OCI-LY7 (cell line): ENCODE results near the gene SRI.

Source experiments
- CTCF ChIP-seq: fragments of 200-600 bp; sonication (generic); conservative IDR thresholded peaks from 2 replicates; pipeline ENCODE4 v1.5.1; 2014; ENCODE audit warnings: mild to moderate bottlenecking, antibody characterized with exemption, low read length, moderate library complexity, mixed read lengths
- EZH2phosphoT487 ChIP-seq: fragments of 200-600 bp; sonication (generic); IDR thresholded peaks from 2 replicates; pipeline ENCODE4 v1.6.1; 2018; ENCODE audit warnings: low read depth, borderline replicate concordance, mild to moderate bottlenecking, mixed run types, antibody characterized with exemption, low read length, moderate library complexity, mixed read lengths

- TF ChIP-seq CTCF (no peak), EZH2phosphoT487 (no peak)
Measured at GRCh38 chr7:88268051-88268450, 48.2 kb upstream of the SRI start.
